ENCODE data around the gene HOTAIR.

The HOTAIR gene

GRCh38 chr12:54011665-54012532 lies 37.1 kb upstream of the HOTAIR start:
- CTCF ChIA-PET: no interaction called here
- no peak overlapping the region for H3K27ac ChIP-seq
- TF ChIP-seq CTCF (conservative IDR thresholded peaks at IDR 0.05; ENCODE audit: low read depth): no peak
- POLR2A ChIA-PET (ENCODE audit: low non-redundant PET): no interaction called here
- no peak for DNase-seq (ENCODE audit: low spot score)

- POLR2A ChIA-PET (ENCODE audit: low non-redundant PET): no interaction called here
- H3K27ac ChIP-seq: no peak overlapping the region
- DNase-seq (ENCODE audit: low spot score): no peak
- CTCF ChIA-PET: interaction anchor here (0.9 kb wide), 1 partner anchor 14 kb away, joined by 6 read pairs; no protein-coding TSS in a partner anchor
- TF ChIP-seq CTCF (conservative IDR thresholded peaks at IDR 0.05; ENCODE audit: low read depth): no peak
These were observed 36.4 kb upstream of the HOTAIR start for GRCh38 chr12:54010972-54011664.

GRCh38 chr12:54010053-54010971 lies 35.6 kb upstream of the HOTAIR start:
- POLR2A ChIA-PET (ENCODE audit: low non-redundant PET): no interaction called here

GRCh38 chr12:54009171-54010052 lies 34.7 kb upstream of the HOTAIR start:
- CTCF ChIA-PET: interaction anchor here (0.5 to 4.4 kb wide), 9 partner anchors 8 to 354 kb away, joined by 3 to 47 read pairs (median 5); no protein-coding TSS in a partner anchor
- DNase-seq (ENCODE audit: low spot score): peak; percentile 32
- no peak for TF ChIP-seq CTCF (conservative IDR thresholded peaks at IDR 0.05; ENCODE audit: low read depth)
- POLR2A ChIA-PET (ENCODE audit: low non-redundant PET): interaction anchor here (0.5 to 0.7 kb wide), 4 partner anchors 66 to 327 kb away, joined by 3 to 5 read pairs (median 4); no protein-coding TSS in a partner anchor
- no peak overlapping the region for H3K27ac ChIP-seq

More at GRCh38 chr12:54010053-54010971, 35.6 kb upstream of the HOTAIR start:
- no peak for DNase-seq (ENCODE audit: low spot score)
- no peak for TF ChIP-seq CTCF (conservative IDR thresholded peaks at IDR 0.05; ENCODE audit: low read depth)
- CTCF ChIA-PET: interaction anchor here (0.6 to 0.9 kb wide), 2 partner anchors 15 to 41 kb away, joined by 3 to 6 read pairs; no protein-coding TSS in a partner anchor
- no peak overlapping the region for H3K27ac ChIP-seq

GRCh38 chr12:54008260-54008552 lies 33.5 kb upstream of the HOTAIR start:
- H3K27ac ChIP-seq: no peak overlapping the region
- no peak for TF ChIP-seq CTCF (conservative IDR thresholded peaks at IDR 0.05; ENCODE audit: low read depth)
- POLR2A ChIA-PET (ENCODE audit: low non-redundant PET): no interaction called here
- CTCF ChIA-PET: interaction anchor here (0.5 to 4.4 kb wide), 6 partner anchors 8 to 194 kb away, joined by 3 to 47 read pairs (median 4); partner anchors contain the start of gene HOXC5
- no peak for DNase-seq (ENCODE audit: low spot score)
